ENCODE measurements around the gene MAP3K13. TPM values are rescaled to one million over a fixed set of nuclear protein-coding genes. Genes with fewer than 3 reads are reported as not detected.
"Not testable (repeated sequence)": the region's sequence is repeated elsewhere in the genome, so short reads cannot be mapped to it uniquely, and the experiment has no call there.

MAP3K13 gene
- total and polyA plus RNA-seq, 3 donors from 2014 or later = 37.1 to 66.5 (median 43.7) TPM

DNA sequence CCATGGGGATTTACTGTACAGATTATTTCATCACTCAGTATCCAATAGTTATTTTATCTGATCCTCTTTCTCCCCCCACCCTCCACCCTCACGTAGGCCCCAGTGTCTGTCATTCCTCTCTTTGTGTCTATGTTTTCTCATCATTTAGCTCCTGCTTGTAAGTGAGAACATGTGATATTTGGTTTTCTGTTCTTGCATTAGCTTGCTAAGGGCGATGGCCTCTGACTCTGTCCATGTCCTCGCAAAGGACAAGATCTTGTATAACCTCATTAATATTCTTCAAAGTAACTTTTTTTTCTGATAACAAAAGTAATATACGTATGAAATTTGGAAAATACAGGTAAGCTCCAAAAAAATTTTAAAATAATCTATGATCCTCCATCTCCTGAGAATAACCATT is 67.4 kb downstream of the MAP3K13 start:
- intact Hi-C loops (cut with DNase I; ENCODE audit: low total_unique reads) = no loop called here
- H3K9me3 ChIP-seq = no peaks in the 10 kb centered on the region
- H3K27ac ChIP-seq = no peak overlapping the region
- no peaks in the 10 kb centered on the region for H3K4me1 ChIP-seq
- no peak for DNase-seq
- H3K4me3 ChIP-seq = no peak overlapping the region
- H3K36me3 ChIP-seq (ENCODE audit: low read depth, missing control alignments) = no peaks in the 10 kb centered on the region
- TF ChIP-seq, protein P1, sequence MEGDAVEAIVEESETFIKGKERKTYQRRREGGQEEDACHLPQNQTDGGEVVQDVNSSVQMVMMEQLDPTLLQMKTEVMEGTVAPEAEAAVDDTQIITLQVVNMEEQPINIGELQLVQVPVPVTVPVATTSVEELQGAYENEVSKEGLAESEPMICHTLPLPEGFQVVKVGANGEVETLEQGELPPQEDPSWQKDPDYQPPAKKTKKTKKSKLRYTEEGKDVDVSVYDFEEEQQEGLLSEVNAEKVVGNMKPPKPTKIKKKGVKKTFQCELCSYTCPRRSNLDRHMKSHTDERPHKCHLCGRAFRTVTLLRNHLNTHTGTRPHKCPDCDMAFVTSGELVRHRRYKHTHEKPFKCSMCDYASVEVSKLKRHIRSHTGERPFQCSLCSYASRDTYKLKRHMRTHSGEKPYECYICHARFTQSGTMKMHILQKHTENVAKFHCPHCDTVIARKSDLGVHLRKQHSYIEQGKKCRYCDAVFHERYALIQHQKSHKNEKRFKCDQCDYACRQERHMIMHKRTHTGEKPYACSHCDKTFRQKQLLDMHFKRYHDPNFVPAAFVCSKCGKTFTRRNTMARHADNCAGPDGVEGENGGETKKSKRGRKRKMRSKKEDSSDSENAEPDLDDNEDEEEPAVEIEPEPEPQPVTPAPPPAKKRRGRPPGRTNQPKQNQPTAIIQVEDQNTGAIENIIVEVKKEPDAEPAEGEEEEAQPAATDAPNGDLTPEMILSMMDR (IDR thresholded peaks at IDR 0.05) = no peak
- no peak for TF ChIP-seq POLR2A (IDR thresholded peaks at IDR 0.05)
- WGBS, 2 donors = 85 to 90% methylated on average over 4 of the region's 4 CpGs
- no peaks in the 10 kb centered on the region for H3K27me3 ChIP-seq

DNA sequence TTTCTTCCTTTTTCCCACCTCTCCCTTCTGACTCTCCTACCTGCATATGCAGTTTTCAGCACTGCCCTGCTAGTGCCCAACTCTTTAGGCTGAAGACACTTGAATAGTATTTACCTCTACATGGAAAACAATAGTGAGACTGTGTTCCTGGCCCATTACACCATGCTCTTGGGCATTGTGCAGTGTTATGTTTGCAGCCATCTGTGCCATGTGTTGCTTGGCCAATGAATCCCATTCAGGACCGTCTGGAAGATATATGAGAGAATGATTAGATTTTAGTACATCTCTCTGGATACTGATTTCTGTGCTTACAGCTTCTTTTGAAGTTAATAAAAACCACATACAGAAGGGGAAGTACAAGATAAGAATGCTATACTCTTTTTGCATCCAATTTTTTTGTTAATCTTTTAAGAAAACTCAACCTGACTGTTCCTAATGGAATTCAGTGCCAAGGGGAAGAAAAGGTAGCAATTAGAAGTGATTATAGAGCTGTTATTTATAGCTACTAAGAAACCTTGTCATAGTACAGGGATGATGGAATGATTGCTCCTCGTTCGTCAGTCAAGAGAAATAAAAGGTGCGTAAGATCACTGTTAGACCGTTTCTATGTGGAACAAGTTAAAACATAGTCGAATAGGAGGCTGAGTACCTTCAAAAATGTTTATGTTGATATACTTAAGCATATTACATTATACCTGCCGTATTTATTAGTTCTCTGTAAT is 77.0 kb downstream of the MAP3K13 start:
- no peak for DNase-seq
- WGBS, 2 donors = 82 to 87% methylated on average over 7 of the region's 7 CpGs
- H3K9me3 ChIP-seq = no peaks in the 10 kb centered on the region
- no peak overlapping the region for H3K27ac ChIP-seq
- H3K36me3 ChIP-seq (ENCODE audit: low read depth, missing control alignments) = no peaks in the 10 kb centered on the region
- H3K4me1 ChIP-seq = no peaks in the 10 kb centered on the region
- no peak overlapping the region for H3K4me3 ChIP-seq
- TF ChIP-seq, protein P1 (IDR thresholded peaks at IDR 0.05) = no peak
- TF ChIP-seq POLR2A (IDR thresholded peaks at IDR 0.05) = no peak
- no peaks in the 10 kb centered on the region for H3K27me3 ChIP-seq
- intact Hi-C loops (cut with DNase I; ENCODE audit: low total_unique reads) = no loop called here

DNA sequence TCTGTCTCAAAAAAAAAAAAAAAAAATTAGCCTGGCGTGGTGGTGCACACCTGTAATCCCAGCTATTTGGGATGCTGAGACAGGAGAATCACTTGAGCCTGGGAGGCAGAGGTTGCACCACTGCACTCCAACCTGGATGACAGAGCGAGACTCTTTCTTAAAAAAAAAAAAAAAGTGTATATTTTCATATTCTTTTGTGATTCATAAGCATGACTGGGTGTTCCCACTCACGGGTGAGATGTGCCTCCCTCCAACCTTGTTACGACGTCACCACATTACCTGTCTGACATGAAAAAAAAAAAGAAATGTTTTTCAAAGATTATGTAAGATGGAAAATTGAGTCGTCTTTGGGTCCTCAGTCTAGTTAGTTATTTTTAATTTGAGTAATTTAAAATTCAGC is 79.1 kb downstream of the MAP3K13 start:
- no peak overlapping the region for H3K27ac ChIP-seq
- H3K4me3 ChIP-seq = no peak overlapping the region
- intact Hi-C loops (cut with DNase I; ENCODE audit: low total_unique reads) = no loop called here
- DNase-seq = no peak
- no peaks in the 10 kb centered on the region for H3K4me1 ChIP-seq
- no peak for TF ChIP-seq POLR2A (IDR thresholded peaks at IDR 0.05)
- whole genome bisulfite sequencing, 2 donors = 96% methylated on average over 6 of the region's 6 CpGs
- H3K9me3 ChIP-seq = no peaks in the 10 kb centered on the region
- no peaks in the 10 kb centered on the region for H3K27me3 ChIP-seq
- H3K36me3 ChIP-seq (ENCODE audit: low read depth, missing control alignments) = no peaks in the 10 kb centered on the region

DNA sequence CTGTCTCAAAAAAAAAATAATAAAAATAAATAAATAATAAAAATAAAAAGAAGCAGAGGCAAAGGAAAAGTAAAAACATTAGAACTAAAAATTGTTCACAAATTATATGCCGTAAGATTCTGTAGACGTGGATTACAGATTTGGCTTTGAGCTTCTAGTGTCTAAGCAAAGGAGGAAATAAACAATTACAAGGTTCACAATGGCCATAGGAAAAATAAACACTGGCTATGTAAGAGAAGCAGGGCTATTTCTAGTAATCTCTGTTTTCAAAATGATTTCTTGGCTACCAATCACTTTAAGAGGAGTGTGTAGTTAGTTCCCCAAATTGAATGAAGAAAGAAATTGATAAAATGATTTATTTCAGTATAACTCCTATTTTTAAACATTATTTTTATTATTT is 81.4 kb downstream of the MAP3K13 start:
- Histone ChIP-seq H3K4me1 (no peaks in the 10 kb centered on the region), H3K27me3 (no peaks in the 10 kb centered on the region), H3K4me3 (no peak overlapping the region), H3K27ac (no peak overlapping the region), H3K9me3 (no peaks in the 10 kb centered on the region), H3K36me3 (ENCODE audit: low read depth, missing control alignments) (no peaks in the 10 kb centered on the region)
- WGBS, 2 donors = 81 to 87% methylated on average over 2 of the region's 2 CpGs
- TF ChIP-seq, protein P1 (IDR thresholded peaks at IDR 0.05) = no peak
- no peak for TF ChIP-seq POLR2A (IDR thresholded peaks at IDR 0.05)
- intact Hi-C loops (cut with DNase I; ENCODE audit: low total_unique reads) = no loop called here
- no peak for DNase-seq

DNA sequence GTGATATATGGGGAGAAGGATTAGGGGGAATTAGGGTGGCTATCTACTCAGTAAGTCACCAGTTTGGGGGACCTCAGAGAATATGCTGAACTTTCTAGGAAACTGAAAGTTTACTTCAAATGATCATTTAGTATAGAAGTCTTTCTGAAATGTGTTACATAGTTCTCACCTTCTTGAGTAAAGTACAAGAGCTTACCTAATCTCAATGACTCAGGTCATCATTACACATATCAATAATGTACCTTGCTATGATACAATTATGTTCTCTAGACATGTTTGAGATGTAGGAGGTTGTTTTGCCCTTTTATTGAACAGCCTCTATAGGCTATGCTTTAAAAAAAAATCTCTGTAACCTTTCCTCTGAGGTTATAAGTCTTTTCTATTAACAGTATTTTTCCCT is 85.2 kb downstream of the MAP3K13 start:
- TF ChIP-seq POLR2A (IDR thresholded peaks at IDR 0.05) = no peak
- TF ChIP-seq, protein P1 (IDR thresholded peaks at IDR 0.05) = no peak
- Histone ChIP-seq H3K4me1 (no peaks in the 10 kb centered on the region), H3K36me3 (ENCODE audit: low read depth, missing control alignments) (no peaks in the 10 kb centered on the region), H3K4me3 (no peak overlapping the region), H3K27ac (no peak overlapping the region), H3K9me3 (no peaks in the 10 kb centered on the region), H3K27me3 (no peaks in the 10 kb centered on the region)
- intact Hi-C loops (cut with DNase I; ENCODE audit: low total_unique reads) = no loop called here
- no peak for DNase-seq

DNA sequence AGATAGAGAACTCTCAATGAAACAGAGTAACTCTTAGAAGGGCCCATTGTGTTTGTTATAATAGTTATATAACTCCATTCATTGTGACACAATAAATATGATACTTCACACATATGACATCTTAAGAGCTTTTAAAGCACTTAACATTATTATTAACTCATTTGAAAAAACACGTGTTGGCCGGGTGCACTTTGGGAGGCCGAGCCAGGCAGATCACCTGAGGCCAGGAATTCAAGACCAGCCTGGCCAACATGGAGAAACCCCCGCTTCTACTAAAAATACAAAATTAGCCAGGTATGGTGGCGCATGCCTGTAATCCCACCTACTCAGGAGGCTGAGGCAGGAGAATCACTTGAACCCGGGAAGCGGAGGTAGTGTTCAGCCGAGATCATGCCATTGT is 88.5 kb downstream of the MAP3K13 start:
- H3K4me1 ChIP-seq; intact Hi-C loops (cut with DNase I; ENCODE audit: low total_unique reads); H3K9me3 ChIP-seq; DNase-seq; H3K4me3 ChIP-seq; H3K27me3 ChIP-seq; H3K36me3 ChIP-seq (ENCODE audit: low read depth, missing control alignments); H3K27ac ChIP-seq: not testable (repeated sequence)
- 81 to 91% methylated on average over 8 of the region's 8 CpGs for WGBS, 2 donors

All from testis (tissue), 3 donors.